Fibroblast of skin of abdomen (primary cell): ENCODE results near the gene CRYBA4.
"Not testable (repeated sequence)": the region's sequence is repeated elsewhere in the genome, so short reads cannot be mapped to it uniquely, and the experiment has no call there.

Source experiments
- DNase-seq: peaks from one replicate; pipeline ENCODE4 v3.0.0-alpha.2; 2013

Gene CRYBA4

GRCh38 chr22:26597026-26597425 is 24.7 kb upstream of the CRYBA4 start:
- no peak for DNase-seq

GRCh38 chr22:26597480-26597879 is 24.3 kb upstream of the CRYBA4 start:
- no peak for DNase-seq

- no peak for DNase-seq
Measured at GRCh38 chr22:26599505-26599904, 22.3 kb upstream of the CRYBA4 start.

GRCh38 chr22:26601726-26602125 is 20.0 kb upstream of the CRYBA4 start:
- DNase-seq: no peak

- no peak for DNase-seq
Measured at GRCh38 chr22:26602127-26602526, 19.6 kb upstream of the CRYBA4 start.

- DNase-seq: no peak
Measured at GRCh38 chr22:26604368-26604767, 17.4 kb upstream of the CRYBA4 start.

GRCh38 chr22:26606611-26607010 is 15.2 kb upstream of the CRYBA4 start:
- DNase-seq: peak; percentile 35

- DNase-seq: no peak
Measured at GRCh38 chr22:26608129-26608528, 13.6 kb upstream of the CRYBA4 start.

GRCh38 chr22:26609287-26609686 is 12.5 kb upstream of the CRYBA4 start:
- DNase-seq: no peak

GRCh38 chr22:26610072-26610958 is 11.4 kb upstream of the CRYBA4 start:
- DNase-seq: peak; percentile 86

- no peak for DNase-seq
Measured at GRCh38 chr22:26610996-26611395, 10.8 kb upstream of the CRYBA4 start.

GRCh38 chr22:26612652-26613051 is 9.1 kb upstream of the CRYBA4 start:
- DNase-seq: no peak

GRCh38 chr22:26613753-26614152 is 8.0 kb upstream of the CRYBA4 start:
- DNase-seq: not testable (repeated sequence)

- no peak for DNase-seq
Measured at GRCh38 chr22:26614322-26614721, 7.4 kb upstream of the CRYBA4 start.

GRCh38 chr22:26615149-26615548 is 6.6 kb upstream of the CRYBA4 start:
- no peak for DNase-seq

- no peak for DNase-seq
Measured at GRCh38 chr22:26615830-26616435, 5.8 kb upstream of the CRYBA4 start.

GRCh38 chr22:26616650-26617049 is 5.1 kb upstream of the CRYBA4 start:
- DNase-seq: no peak

- DNase-seq: peak; percentile 4
Measured at GRCh38 chr22:26617271-26618199, 4.2 kb upstream of the CRYBA4 start, which contains the start of gene CRYBB1. Gene CRYBB1, minus strand, starts transcription at chr22:26618027. Its CDS starts 1,708 bp downstream, at chr22:26616319.

GRCh38 chr22:26618455-26618854 is 3.3 kb upstream of the CRYBA4 start:
- no peak for DNase-seq

GRCh38 chr22:26619510-26619909 is 2.3 kb upstream of the CRYBA4 start:
- DNase-seq: no peak

GRCh38 chr22:26620197-26620596 is 1.6 kb upstream of the CRYBA4 start:
- no peak for DNase-seq

GRCh38 chr22:26623984-26624383 is 2.2 kb downstream of the CRYBA4 start:
- DNase-seq: no peak

- DNase-seq: no peak
Measured at GRCh38 chr22:26624803-26625202, 3.0 kb downstream of the CRYBA4 start.
